Measurements from ENCODE around the gene NLRP5. TPM values are rescaled to one million over a fixed set of nuclear protein-coding genes. Genes with fewer than 3 reads are reported as not detected.

The NLRP5 gene
- total and polyA plus RNA-seq, 2 of the 4 experiments (the other 2 are of a cell fraction), result not detected

- H3K56ac ChIP-seq (ENCODE audit: extremely low read depth, insufficient read depth, low read length), result no peak overlapping the region
- no TSS peak for BruUV-seq (replicated peaks)
- no CpG with 5 or more reads among the region's 1 CpG for WGBS, 2 experiments (ENCODE audit: extremely low coverage in 2 of 2, insufficient read length in 1 of 2)
- H3K36me3 ChIP-seq (ENCODE audit: control insufficient read depth, insufficient read depth, low read length), result no peaks in the 10 kb centered on the region
- intact Hi-C loops (cut with micrococcal nuclease), result no loop called here
- DNase-seq (no peak), ATAC-seq (ENCODE audit: low read depth) (no peak)
- no peak overlapping the region for H4K8ac ChIP-seq (ENCODE audit: low read depth in 2 of 2, low read length in 2 of 2)
- H3K4me1 ChIP-seq (ENCODE audit: control insufficient read depth, insufficient read depth, low read length), result no peaks in the 10 kb centered on the region
- no peak overlapping the region for H2BK15ac ChIP-seq (ENCODE audit: low read depth, low read length)
- H3K4ac ChIP-seq (ENCODE audit: low read depth, low read length), result no peak overlapping the region
- H2AFZ ChIP-seq (replicated peaks; ENCODE audit: low read length, poor library complexity), result no peak overlapping the region
- in situ Hi-C loops (cut with MboI; ENCODE audit: low sequenced_read_pairs), result no loop called here
- no peak overlapping the region for H3K14ac ChIP-seq (replicated peaks; ENCODE audit: low read depth, low read length)
- H4K5ac ChIP-seq (ENCODE audit: low read depth, low read length), result no peak overlapping the region
- no peak overlapping the region for H3K27ac ChIP-seq (ENCODE audit: insufficient read depth, low read length)
- no peak overlapping the region for H3K23ac ChIP-seq (ENCODE audit: low read depth, low read length)
- dilution Hi-C loops (cut with HindIII; ENCODE audit: low sequenced_read_pairs, unreplicated experiment), result no loop called here
- H3K4me2 ChIP-seq (ENCODE audit: low read depth, low read length), result no peak overlapping the region
- H2AK5ac ChIP-seq (ENCODE audit: low read depth, low read length), result no peak overlapping the region
- ChIA-PET CTCF (no interaction called here), POLR2A (ENCODE audit: unreplicated experiment) (no interaction called here)
- no peaks in the 10 kb centered on the region for H3K9me1 ChIP-seq (ENCODE audit: insufficient read depth, low read length)
- H2AK9ac ChIP-seq (replicated peaks; ENCODE audit: low read depth, low read length, poor library complexity), result no peak overlapping the region
- H3K9ac ChIP-seq (ENCODE audit: low read depth, low read length), result no peak overlapping the region
- no peak overlapping the region for H3K18ac ChIP-seq (ENCODE audit: low read depth, low read length)
- peaks cover 31% of the 10 kb centered on the region for H3K9me3 ChIP-seq (ENCODE audit: control insufficient read depth, insufficient read depth, low read length)
- no peak overlapping the region for H4K91ac ChIP-seq (ENCODE audit: insufficient read depth, low read depth, low read length)
- no peak overlapping the region for H2BK120ac ChIP-seq (ENCODE audit: low read depth, low read length)
- no peaks in the 10 kb centered on the region for H3K27me3 ChIP-seq (ENCODE audit: control insufficient read depth, insufficient read depth, low read length)
- H2BK5ac ChIP-seq (ENCODE audit: low read depth, low read length, poor library complexity, severe bottlenecking), result no peak overlapping the region
- no peak overlapping the region for H3K4me3 ChIP-seq (ENCODE audit: insufficient read depth, low read depth, low read length)
- H3K79me1 ChIP-seq (ENCODE audit: low read depth in 1 of 2, low read length in 2 of 2), result no peaks in the 10 kb centered on the region
- TF ChIP-seq ELK1 (IDR thresholded peaks at IDR 0.05; ENCODE audit: borderline replicate concordance, low read depth, low read length) (no peak), USF2 (IDR thresholded peaks at IDR 0.05; ENCODE audit: low read depth, low read length) (no peak), POLR2A (IDR thresholded peaks at IDR 0.05; ENCODE audit: low read depth, low read length) (no peak), RFX5 (IDR thresholded peaks at IDR 0.05; ENCODE audit: low read depth, low read length) (no peak), BHLHE40 (IDR thresholded peaks at IDR 0.05; ENCODE audit: low read depth, low read length) (no peak), MXI1 (IDR thresholded peaks at IDR 0.05; ENCODE audit: borderline replicate concordance, low read depth, low read length) (no peak), MAZ (IDR thresholded peaks at IDR 0.05; ENCODE audit: borderline replicate concordance, low read depth, low read length) (no peak), MAFK (IDR thresholded peaks at IDR 0.05; ENCODE audit: low read depth, low read length) (no peak), CHD1 (IDR thresholded peaks at IDR 0.05; ENCODE audit: low read depth, low read length) (no peak), CEBPB (IDR thresholded peaks at IDR 0.05; ENCODE audit: low read depth, low read length) (no peak), FOS (IDR thresholded peaks at IDR 0.05; ENCODE audit: low read depth, low read length) (no peak)
- no peak overlapping the region for H2BK20ac ChIP-seq (ENCODE audit: low read depth, low read length)
- no peaks in the 10 kb centered on the region for H4K20me1 ChIP-seq (ENCODE audit: insufficient read depth, low read length)
These were observed 1.3 kb upstream of the NLRP5 start for GRCh38 chr19:55985254-55985653.
